GM08714 (cell line): ENCODE data around the gene DNAJB13.

Experiments
- H3K4me3 ChIP-seq: fragments of 200-500 bp; sonication (Bioruptor generic); 2 replicates; pipeline ENCODE4 v1.5.1; 2014; ENCODE audit warnings: mild to moderate bottlenecking, low read length, inconsistent platforms
- ZNF274 ChIP-seq: IDR thresholded peaks from 2 replicates; pipeline ENCODE4 v1.6.1; 2012; ENCODE audit warnings: mild to moderate bottlenecking, low read depth, low read length

DNAJB13 gene

GRCh38 chr11:73995247-73995646 is 44.4 kb downstream of the DNAJB13 start:
- TF ChIP-seq ZNF274 = no peak
- H3K4me3 ChIP-seq = no peak overlapping the region

- TF ChIP-seq ZNF274 = no peak
- H3K4me3 ChIP-seq = no peak overlapping the region
These were observed 44.9 kb downstream of the DNAJB13 start for GRCh38 chr11:73995731-73996130.

DNA sequence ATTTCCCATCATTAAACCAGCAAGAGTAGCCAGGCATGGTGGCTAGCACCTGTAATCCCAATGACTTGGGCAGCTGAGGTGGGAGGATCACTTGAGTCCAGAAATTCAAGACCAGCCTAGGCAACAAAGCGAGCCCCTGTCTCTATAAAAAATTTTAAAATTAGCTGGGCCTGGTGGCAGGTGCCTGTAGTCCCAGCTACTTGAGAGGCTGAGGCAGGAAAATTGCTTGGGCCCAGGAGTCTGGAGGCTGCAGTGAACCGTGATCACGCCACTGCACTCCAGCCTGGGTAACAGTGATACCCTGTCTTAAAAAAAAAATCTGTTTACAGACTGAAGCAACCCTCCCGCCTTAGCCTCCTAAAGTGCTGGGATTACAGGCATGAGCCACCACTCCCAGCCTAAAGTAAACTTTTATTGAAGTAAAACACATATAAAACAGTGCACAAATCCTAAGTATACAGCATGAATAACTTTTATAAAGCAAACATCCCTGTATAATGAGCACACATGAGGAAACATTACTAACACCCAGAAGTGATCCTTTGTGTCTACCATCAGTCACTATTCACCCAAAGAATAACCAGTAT is 45.4 kb downstream of the DNAJB13 start:
- H3K4me3 ChIP-seq = no peak overlapping the region
- TF ChIP-seq ZNF274 = no peak

GRCh38 chr11:73997120-73997770 is 46.4 kb downstream of the DNAJB13 start:
- H3K4me3 ChIP-seq = no peak overlapping the region
- TF ChIP-seq ZNF274 = no peak

DNA sequence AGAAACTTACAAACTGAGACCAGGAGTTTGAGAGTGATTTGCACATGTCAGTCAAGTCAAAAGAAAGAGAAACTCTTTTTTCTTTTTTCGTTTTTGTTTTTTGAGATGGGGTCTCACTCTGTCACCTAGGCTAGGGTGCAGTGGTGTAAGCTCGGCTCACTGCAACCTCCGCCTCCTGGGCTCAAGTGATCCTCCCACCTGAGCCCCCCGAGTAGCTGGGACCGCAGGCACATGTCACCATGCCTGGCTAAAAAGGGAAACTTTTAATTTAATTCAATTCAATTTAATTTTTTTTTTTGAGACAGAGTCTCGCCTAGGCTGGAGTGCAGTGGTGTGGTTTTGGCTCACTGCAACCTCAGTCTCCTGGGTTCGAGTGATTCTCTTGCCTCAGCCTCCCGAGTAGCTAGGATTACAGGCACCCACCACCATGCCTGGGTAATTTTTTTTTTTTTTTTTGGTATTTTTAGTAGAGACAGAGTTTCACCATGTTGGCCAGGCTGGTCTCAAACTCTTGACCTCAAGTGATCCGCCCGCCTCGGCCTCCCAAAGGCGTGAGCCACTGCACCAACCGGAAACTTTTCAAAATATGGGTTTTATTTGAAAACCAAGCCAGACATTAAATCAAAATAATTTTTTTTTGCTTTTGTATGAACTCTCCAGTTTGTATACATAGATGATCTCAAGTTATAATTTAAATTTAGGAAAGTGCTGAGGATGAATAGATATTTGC is 48.2 kb downstream of the DNAJB13 start:
- no peak for TF ChIP-seq ZNF274

DNA sequence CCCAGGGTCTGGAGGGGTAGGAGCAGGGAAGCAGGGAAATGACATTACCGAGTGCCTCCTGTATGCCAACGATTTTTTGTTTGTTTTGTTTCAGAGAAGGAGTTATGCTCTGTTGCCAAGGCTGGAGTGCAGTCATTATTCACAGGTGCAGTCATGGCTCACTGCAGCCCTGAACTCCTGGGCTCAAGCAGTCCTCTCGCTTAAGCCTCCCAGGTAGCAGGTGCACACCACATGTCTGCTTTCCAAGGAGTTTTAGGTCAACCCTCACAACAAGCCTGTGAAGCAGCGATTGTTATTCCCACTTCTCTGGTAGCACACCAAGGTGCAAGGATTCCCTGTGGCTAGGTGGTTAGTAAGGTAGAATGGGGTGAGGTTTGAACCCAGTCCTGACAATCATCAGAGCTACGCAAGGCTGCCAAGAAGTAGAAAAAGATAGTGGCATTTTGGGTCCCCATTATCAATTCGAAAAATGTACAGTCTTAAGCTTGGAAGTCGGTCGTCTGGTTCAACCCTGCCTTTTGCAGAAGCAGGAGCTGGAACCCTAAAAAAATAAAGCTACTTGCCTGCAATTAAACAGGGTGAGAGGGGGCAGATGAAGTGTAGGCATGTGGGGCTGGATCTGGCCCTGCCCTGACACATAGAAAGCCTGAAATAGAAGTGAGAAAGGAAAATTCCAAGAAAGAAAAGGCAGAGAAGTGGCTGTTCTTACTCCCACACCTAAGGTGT is 48.9 kb downstream of the DNAJB13 start:
- TF ChIP-seq ZNF274 = no peak
- H3K4me3 ChIP-seq = no peak overlapping the region

More for the DNA sequence above, 48.2 kb downstream of the DNAJB13 start:
- H3K4me3 ChIP-seq = no peak overlapping the region

- no peak overlapping the region for H3K4me3 ChIP-seq
- no peak for TF ChIP-seq ZNF274
These were observed 49.7 kb downstream of the DNAJB13 start for GRCh38 chr11:74000307-74001133.

- no peak overlapping the region for H3K4me3 ChIP-seq
- TF ChIP-seq ZNF274 = no peak
These were observed 51.0 kb downstream of the DNAJB13 start for GRCh38 chr11:74001822-74002286.

- no peak for TF ChIP-seq ZNF274
These were observed 52.0 kb downstream of the DNAJB13 start for GRCh38 chr11:74002832-74003231.

GRCh38 chr11:74004046-74004695 is 53.3 kb downstream of the DNAJB13 start:
- no peak for TF ChIP-seq ZNF274
- H3K4me3 ChIP-seq = no peak overlapping the region

More at GRCh38 chr11:74002832-74003231, 52.0 kb downstream of the DNAJB13 start:
- H3K4me3 ChIP-seq = no peak overlapping the region

DNA sequence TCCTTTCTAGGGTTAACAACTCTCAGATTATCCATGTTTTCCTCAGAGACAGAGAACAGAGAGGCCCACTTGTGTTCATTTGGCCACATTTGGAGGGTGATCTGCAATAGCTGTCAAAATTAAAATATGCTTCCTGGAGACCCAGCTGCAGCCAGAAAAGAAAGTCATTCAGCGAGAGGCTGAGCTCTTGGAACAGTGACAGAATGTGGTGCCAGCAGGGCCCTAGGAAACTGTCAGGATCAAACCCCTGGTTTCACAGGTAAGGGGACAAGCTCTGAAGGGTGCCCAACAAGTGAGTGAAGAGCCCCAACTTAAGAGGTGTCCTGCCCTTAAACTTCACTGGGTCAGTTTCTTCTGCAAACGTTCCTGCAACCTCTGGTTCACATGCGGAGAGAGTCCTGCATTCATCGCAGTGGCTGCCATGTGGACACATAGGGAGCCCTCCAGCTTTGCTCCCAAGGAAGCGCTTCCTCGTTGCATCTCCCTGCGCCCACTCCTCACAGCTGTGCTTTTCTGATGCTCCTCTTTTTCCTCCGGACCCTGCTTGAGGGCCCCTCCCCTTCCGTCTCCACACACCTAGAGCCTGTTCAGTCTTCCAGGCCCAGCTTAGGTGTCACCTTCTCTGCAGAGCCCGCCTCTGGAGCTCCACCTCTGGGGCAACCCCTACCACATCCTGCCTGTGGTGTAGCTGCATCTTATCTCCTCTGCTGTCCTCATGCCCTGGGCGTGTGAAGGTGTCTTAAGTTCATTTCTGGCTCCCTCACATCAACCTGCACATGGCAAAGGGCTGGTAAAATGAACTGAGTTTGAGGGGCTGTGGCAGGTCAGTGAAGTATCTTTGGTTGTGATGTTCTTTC is 54.2 kb downstream of the DNAJB13 start:
- TF ChIP-seq ZNF274 = no peak
- H3K4me3 ChIP-seq = no peak overlapping the region

DNA sequence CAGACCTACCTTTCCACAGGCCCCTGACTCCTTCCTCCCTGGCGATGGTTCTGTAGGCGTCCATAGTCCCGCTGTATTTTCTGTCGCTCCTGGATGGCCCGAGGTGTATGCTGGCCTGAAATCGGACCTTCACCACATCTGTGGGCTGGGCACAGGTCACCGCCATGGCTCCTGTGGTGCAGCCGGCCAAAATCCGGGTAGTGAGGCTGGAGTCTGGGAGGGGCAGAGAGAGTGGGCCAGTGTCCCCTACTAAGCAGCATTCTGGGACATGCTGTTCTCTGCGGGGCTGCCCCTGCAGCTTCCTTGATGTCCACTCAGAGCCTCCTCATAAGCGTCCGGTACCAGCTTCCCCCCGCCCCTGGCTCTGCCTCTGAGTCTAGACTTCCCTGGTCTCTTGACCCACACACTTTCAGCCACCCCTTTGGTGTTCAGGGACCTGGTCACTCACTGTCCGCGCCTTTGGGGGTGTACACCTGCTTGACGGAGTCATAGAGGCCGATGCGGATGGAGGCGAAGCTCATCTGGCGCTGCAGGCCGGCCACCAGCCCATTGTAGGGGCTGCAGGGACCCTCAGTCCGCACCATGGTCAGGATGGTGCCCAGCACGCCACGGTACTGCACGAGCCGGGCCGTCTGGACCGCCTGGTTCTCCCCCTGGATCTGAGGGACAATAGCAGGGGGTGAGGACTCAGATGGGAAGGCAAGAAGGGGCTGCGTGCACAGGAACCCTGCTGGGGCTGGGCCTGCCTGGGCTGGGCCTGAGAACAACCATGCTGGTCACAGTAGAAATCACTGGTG is 55.1 kb downstream of the DNAJB13 start:
- H3K4me3 ChIP-seq = no peak overlapping the region
- no peak for TF ChIP-seq ZNF274
